HFFc6 (cell line): ENCODE results near the gene OR8B12. TPM values are rescaled to one million over a fixed set of nuclear protein-coding genes. Genes with fewer than 3 reads are reported as not detected.

ENCODE experiments used
- DNase-seq: peaks from one replicate; pipeline ENCODE4 v3.0.0-alpha.2; 2018
- H3K27ac Mint-ChIP-seq: 2 replicates; pipeline ENCODE4 v1.8.0; 2020; ENCODE audit warnings: mild to moderate bottlenecking, mixed read lengths
- H3K27me3 Mint-ChIP-seq: 2 replicates; pipeline ENCODE4 v1.8.0; 2021; ENCODE audit warnings: mild to moderate bottlenecking, moderate library complexity, mixed read lengths; ENCODE audit not compliant: insufficient read depth
- H3K36me3 Mint-ChIP-seq: 2 replicates; pipeline ENCODE4 v1.8.0; 2021; ENCODE audit warnings: low read depth, mixed read lengths
- H3K4me1 Mint-ChIP-seq: 2 replicates; pipeline ENCODE4 v1.8.0; 2020; ENCODE audit warnings: low read depth, mixed read lengths
- H3K4me3 Mint-ChIP-seq: 2 replicates; pipeline ENCODE4 v1.8.0; 2020; ENCODE audit warnings: mild to moderate bottlenecking, moderate library complexity, mixed read lengths
- H3K9me3 Mint-ChIP-seq: 2 replicates; pipeline ENCODE4 v1.8.0; 2020; ENCODE audit warnings: mild to moderate bottlenecking, mixed read lengths
- long read RNA-seq: library from polyadenylated mRNA; unstranded; transcript quantifications from one replicate; pipeline ENCODE4 v2.0.0, GENCODE V29; 2019
- total RNA-seq, 6 experiments: library from RNA; stranded (reverse); fragmentation: NEBNext Ultra II Directional; extraction: Animal tissue kit (Norgen Biotek cat#: 25700); gene quantifications; 2 replicates in 1 of 6; 3 replicates in 5 of 6; pipeline ENCODE4 v1.2.3, GENCODE V29; 2021
- TF ChIP-seq, protein P1 (sequence below): fragments of 200-600 bp; sonication (generic); IDR thresholded peaks from 2 replicates; pipeline ENCODE4 v1.5.0; 2021; ENCODE audit warnings: antibody characterized with exemption, mild to moderate bottlenecking

OR8B12 gene, protein sequence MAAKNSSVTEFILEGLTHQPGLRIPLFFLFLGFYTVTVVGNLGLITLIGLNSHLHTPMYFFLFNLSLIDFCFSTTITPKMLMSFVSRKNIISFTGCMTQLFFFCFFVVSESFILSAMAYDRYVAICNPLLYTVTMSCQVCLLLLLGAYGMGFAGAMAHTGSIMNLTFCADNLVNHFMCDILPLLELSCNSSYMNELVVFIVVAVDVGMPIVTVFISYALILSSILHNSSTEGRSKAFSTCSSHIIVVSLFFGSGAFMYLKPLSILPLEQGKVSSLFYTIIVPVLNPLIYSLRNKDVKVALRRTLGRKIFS
- not detected for total RNA-seq
- long read RNA-seq = 0 reads

GRCh38 chr11:124543554-124543953 lies at the start of gene OR8B12:
TSS of gene OR8B12 (minus strand) at chr11:124543654. CDS start at chr11:124543654, 0 bp downstream.
- Mint-ChIP-seq H3K4me1 (no peaks in the 10 kb centered on the region), H3K27me3 (peaks cover 2% of the 10 kb centered on the region), H3K9me3 (peaks cover 10% of the 10 kb centered on the region), H3K4me3 (no peak within 1 kb of the TSS), H3K27ac (no peak within 1 kb of the TSS), H3K36me3 (no peaks in the 10 kb centered on the region)
- TF ChIP-seq, protein P1, sequence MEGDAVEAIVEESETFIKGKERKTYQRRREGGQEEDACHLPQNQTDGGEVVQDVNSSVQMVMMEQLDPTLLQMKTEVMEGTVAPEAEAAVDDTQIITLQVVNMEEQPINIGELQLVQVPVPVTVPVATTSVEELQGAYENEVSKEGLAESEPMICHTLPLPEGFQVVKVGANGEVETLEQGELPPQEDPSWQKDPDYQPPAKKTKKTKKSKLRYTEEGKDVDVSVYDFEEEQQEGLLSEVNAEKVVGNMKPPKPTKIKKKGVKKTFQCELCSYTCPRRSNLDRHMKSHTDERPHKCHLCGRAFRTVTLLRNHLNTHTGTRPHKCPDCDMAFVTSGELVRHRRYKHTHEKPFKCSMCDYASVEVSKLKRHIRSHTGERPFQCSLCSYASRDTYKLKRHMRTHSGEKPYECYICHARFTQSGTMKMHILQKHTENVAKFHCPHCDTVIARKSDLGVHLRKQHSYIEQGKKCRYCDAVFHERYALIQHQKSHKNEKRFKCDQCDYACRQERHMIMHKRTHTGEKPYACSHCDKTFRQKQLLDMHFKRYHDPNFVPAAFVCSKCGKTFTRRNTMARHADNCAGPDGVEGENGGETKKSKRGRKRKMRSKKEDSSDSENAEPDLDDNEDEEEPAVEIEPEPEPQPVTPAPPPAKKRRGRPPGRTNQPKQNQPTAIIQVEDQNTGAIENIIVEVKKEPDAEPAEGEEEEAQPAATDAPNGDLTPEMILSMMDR = no peak
- DNase-seq = no peak

DNA sequence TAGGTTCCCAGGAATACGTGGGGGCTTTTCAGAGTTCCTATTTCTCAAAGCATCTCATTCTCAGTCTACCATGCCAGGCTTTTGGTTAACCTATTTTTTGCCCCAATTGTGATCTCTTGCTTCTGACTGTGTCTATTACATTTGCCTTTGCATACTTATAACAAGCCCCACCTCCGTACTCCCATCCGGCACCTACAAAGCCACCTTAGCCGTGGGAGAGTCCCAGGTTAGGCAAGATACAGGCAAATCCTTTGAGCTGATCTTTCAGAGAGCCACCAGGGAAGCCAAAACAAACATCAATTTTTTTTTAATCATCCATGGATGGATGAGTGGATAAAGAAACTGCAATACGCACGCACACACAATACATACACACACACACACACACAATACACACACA lies 49.2 kb upstream of the OR8B12 start:
- H3K27me3 Mint-ChIP-seq = peaks cover 21% of the 10 kb centered on the region
- H3K9me3 Mint-ChIP-seq = no peaks in the 10 kb centered on the region
- TF ChIP-seq, protein P1 = no peak
- H3K4me1 Mint-ChIP-seq = no peaks in the 10 kb centered on the region
- DNase-seq = no peak
- H3K27ac Mint-ChIP-seq = no peak overlapping the region
- no peaks in the 10 kb centered on the region for H3K36me3 Mint-ChIP-seq
- no peak overlapping the region for H3K4me3 Mint-ChIP-seq

DNA sequence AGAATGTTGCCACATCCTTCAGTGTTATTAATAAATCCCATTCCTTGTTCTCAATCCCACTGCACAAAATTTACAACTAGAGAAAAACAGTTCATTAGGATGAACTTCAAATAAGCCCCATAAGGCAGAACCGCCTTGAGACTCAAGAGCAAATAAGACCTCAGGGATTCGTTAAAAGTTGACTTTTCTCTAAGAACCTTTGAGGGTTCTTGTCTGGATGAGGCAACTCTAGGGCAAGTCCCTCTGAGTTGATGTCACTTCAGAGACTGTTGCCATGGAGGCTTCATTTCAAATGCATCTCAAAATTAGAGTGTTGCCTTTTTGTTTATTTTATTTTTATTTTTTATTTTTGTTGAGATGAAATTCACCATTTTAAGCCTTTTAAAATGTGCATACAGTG lies 48.0 kb upstream of the OR8B12 start:
- peaks cover 15% of the 10 kb centered on the region for H3K27me3 Mint-ChIP-seq
- H3K4me3 Mint-ChIP-seq = no peak overlapping the region
- no peak overlapping the region for H3K27ac Mint-ChIP-seq
- H3K9me3 Mint-ChIP-seq = no peaks in the 10 kb centered on the region
- no peak for DNase-seq
- TF ChIP-seq, protein P1 = no peak
- no peaks in the 10 kb centered on the region for H3K4me1 Mint-ChIP-seq
- no peaks in the 10 kb centered on the region for H3K36me3 Mint-ChIP-seq

GRCh38 chr11:124586238-124586860 lies 42.9 kb upstream of the OR8B12 start:
- TF ChIP-seq, protein P1 = peak; percentile 82
- Mint-ChIP-seq H3K27me3 (peaks cover 19% of the 10 kb centered on the region), H3K9me3 (no peaks in the 10 kb centered on the region), H3K27ac (no peak overlapping the region), H3K36me3 (no peaks in the 10 kb centered on the region), H3K4me3 (no peak overlapping the region), H3K4me1 (no peaks in the 10 kb centered on the region)
- peak; percentile 58 for DNase-seq

- Mint-ChIP-seq H3K27me3 (peaks cover 21% of the 10 kb centered on the region), H3K4me1 (no peaks in the 10 kb centered on the region), H3K27ac (no peak overlapping the region), H3K4me3 (no peak overlapping the region), H3K36me3 (no peaks in the 10 kb centered on the region), H3K9me3 (no peaks in the 10 kb centered on the region)
- TF ChIP-seq, protein P1 = no peak
- no peak for DNase-seq
Observed at GRCh38 chr11:124584681-124585372, 41.4 kb upstream of the OR8B12 start.
